MM.1S (cell line): Measurements from ENCODE around the gene CCS.

Experiments used
- DNase-seq: peaks from one replicate; pipeline ENCODE4 v3.0.0-alpha.2; 2015
- H2AFZ ChIP-seq: fragments of 300-600 bp; sonication (generic); 2 replicates; pipeline ENCODE4 v1.6.0; 2016; ENCODE audit warnings: antibody characterized with exemption, low read length
- H3F3A ChIP-seq: fragments of 300-600 bp; sonication (generic); 2 replicates; pipeline ENCODE4 v1.6.1; 2016; ENCODE audit warnings: mild to moderate bottlenecking, antibody characterized with exemption, low read length, moderate library complexity, mixed read lengths; ENCODE audit not compliant: insufficient read depth
- H3K27ac ChIP-seq: fragments of 300-600 bp; sonication (generic); 2 replicates; pipeline ENCODE4 v1.5.1; 2016; ENCODE audit warnings: mild to moderate bottlenecking, low read length
- H3K27me3 ChIP-seq: fragments of 300-600 bp; sonication (generic); replicated peaks from 2 replicates; pipeline ENCODE4 v1.6.0; 2016; ENCODE audit warnings: low read length; ENCODE audit not compliant: insufficient read depth
- H3K36me3 ChIP-seq: fragments of 300-600 bp; sonication (generic); replicated peaks from 2 replicates; pipeline ENCODE4 v1.6.1; 2016; ENCODE audit warnings: mild to moderate bottlenecking, low read length, mixed read lengths; ENCODE audit not compliant: insufficient read depth
- H3K4me1 ChIP-seq: fragments of 300-600 bp; sonication (generic); 2 replicates; pipeline ENCODE4 v1.6.1; 2016; ENCODE audit warnings: low read length, mixed read lengths
- H3K4me2 ChIP-seq: fragments of 300-600 bp; sonication (generic); 2 replicates; pipeline ENCODE4 v1.6.0; 2016; ENCODE audit warnings: low read depth, low read length
- H3K4me3 ChIP-seq: fragments of 300-600 bp; sonication (generic); 2 replicates; pipeline ENCODE4 v1.5.1; 2016; ENCODE audit warnings: low read length, mixed read lengths
- H3K79me2 ChIP-seq: fragments of 300-600 bp; sonication (generic); 2 replicates; pipeline ENCODE4 v1.6.1; 2016; ENCODE audit warnings: mixed run types, low read length, mixed read lengths
- H3K9ac ChIP-seq: fragments of 300-600 bp; sonication (generic); 2 replicates; pipeline ENCODE4 v1.6.1; 2016; ENCODE audit warnings: low read length, mixed read lengths
- H3K9me2 ChIP-seq: fragments of 300-600 bp; sonication (generic); replicated peaks from 2 replicates; pipeline ENCODE4 v1.6.1; 2016; ENCODE audit warnings: mild to moderate bottlenecking, low read length, mixed read lengths; ENCODE audit not compliant: insufficient read depth
- H3K9me3 ChIP-seq: fragments of 300-600 bp; sonication (generic); replicated peaks from 2 replicates; pipeline ENCODE4 v1.6.1; 2016; ENCODE audit warnings: mild to moderate bottlenecking, low read length, mixed read lengths; ENCODE audit not compliant: insufficient read depth
- H4K20me1 ChIP-seq: fragments of 300-600 bp; sonication (generic); 2 replicates; pipeline ENCODE4 v1.6.1; 2016; ENCODE audit warnings: mild to moderate bottlenecking, low read length, moderate library complexity, mixed read lengths; ENCODE audit not compliant: insufficient read depth
- EZH2 ChIP-seq: fragments of 300-600 bp; sonication (generic); optimal IDR thresholded peaks from 2 replicates; pipeline ENCODE3; 2017; ENCODE audit warnings: low read depth, mild to moderate bottlenecking, antibody characterized with exemption, low read length, mixed read lengths
- EZH2phosphoT487 ChIP-seq: fragments of 300-600 bp; sonication (generic); IDR thresholded peaks from 2 replicates; pipeline ENCODE4 v1.6.1; 2018; ENCODE audit warnings: antibody characterized with exemption, low read length
- TF ChIP-seq, protein P1 (sequence below): fragments of 300-600 bp; sonication (generic); IDR thresholded peaks from 2 replicates; pipeline ENCODE4 v1.5.1; 2016; ENCODE audit warnings: antibody characterized with exemption, low read length, mixed read lengths

Gene CCS

DNA sequence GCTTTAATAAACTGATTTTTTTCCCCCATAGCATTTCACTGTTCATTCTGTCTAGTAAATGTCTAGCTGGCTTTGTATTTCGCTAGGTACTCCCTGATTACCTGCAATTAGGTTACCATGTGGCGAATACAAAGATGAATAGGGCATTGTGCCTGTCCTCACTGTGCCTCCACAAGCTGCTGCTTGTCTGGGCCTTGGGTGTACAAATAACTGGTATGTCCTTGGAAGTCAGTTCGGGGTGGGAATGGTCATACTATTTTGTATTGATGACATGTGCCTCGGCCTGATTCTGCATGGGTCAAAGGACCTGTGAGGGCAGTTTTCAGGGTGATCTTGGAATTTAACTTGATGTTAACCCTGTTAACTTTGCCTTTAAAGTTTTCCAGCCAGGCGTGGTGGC lies 56.9 kb downstream of the CCS start:
- Histone ChIP-seq H3K27ac (no peak overlapping the region), H3K36me3 (peaks cover 9% of the 10 kb centered on the region; the same call in 1 of the 2 replicates), H3K9ac (no peak overlapping the region), H3K27me3 (no peaks in the 10 kb centered on the region), H3K4me2 (no peak overlapping the region), H3K9me2 (no peaks in the 10 kb centered on the region), H4K20me1 (peaks cover 15% of the 10 kb centered on the region), H3K9me3 (no peaks in the 10 kb centered on the region), H2AFZ (no peak overlapping the region), H3K4me1 (no peaks in the 10 kb centered on the region), H3K79me2 (peaks cover 89% of the 10 kb centered on the region), H3K4me3 (no peak overlapping the region), H3F3A (peaks cover 3% of the 10 kb centered on the region; the same call in 1 of the 2 replicates)
- TF ChIP-seq, protein P1, sequence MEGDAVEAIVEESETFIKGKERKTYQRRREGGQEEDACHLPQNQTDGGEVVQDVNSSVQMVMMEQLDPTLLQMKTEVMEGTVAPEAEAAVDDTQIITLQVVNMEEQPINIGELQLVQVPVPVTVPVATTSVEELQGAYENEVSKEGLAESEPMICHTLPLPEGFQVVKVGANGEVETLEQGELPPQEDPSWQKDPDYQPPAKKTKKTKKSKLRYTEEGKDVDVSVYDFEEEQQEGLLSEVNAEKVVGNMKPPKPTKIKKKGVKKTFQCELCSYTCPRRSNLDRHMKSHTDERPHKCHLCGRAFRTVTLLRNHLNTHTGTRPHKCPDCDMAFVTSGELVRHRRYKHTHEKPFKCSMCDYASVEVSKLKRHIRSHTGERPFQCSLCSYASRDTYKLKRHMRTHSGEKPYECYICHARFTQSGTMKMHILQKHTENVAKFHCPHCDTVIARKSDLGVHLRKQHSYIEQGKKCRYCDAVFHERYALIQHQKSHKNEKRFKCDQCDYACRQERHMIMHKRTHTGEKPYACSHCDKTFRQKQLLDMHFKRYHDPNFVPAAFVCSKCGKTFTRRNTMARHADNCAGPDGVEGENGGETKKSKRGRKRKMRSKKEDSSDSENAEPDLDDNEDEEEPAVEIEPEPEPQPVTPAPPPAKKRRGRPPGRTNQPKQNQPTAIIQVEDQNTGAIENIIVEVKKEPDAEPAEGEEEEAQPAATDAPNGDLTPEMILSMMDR, result no peak
- TF ChIP-seq EZH2, result no peak
- TF ChIP-seq EZH2phosphoT487, result no peak
- no peak for DNase-seq

DNA sequence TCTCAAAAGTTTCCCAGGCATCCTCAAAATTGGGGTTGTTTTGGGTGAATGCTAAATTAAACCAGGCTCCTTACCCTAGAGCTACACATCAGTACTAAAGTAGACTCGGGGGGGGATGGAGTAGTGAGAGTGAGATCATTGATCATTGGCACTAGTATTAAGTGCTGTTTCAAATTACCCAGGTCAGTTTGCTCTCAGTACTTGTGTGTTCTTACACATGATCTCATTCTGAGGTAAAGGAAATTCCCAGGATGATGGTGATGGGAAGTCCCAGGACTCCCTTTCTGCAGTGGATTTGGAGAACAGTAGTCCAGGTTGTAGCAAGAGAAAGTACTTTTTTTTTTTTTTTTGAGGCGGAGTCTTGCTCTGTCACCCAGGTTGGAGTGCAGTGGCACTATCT lies 58.0 kb downstream of the CCS start:
- Histone ChIP-seq H3K36me3 (peaks cover 4% of the 10 kb centered on the region; the same call in 1 of the 2 replicates), H3K27me3 (no peaks in the 10 kb centered on the region), H4K20me1 (0 out of 2 replicates have a peak, but pooled peaks cover 4% of the 10 kb centered on the region), H3K4me2 (no peak overlapping the region), H3K27ac (no peak overlapping the region), H2AFZ (no peak overlapping the region), H3K9me2 (no peaks in the 10 kb centered on the region), H3K79me2 (peaks cover 86% of the 10 kb centered on the region), H3F3A (peaks cover 3% of the 10 kb centered on the region; the same call in 1 of the 2 replicates), H3K4me3 (no peak overlapping the region), H3K4me1 (no peaks in the 10 kb centered on the region), H3K9ac (no peak overlapping the region), H3K9me3 (no peaks in the 10 kb centered on the region)
- no peak for DNase-seq
- TF ChIP-seq, protein P1, result no peak
- no peak for TF ChIP-seq EZH2
- no peak for TF ChIP-seq EZH2phosphoT487

DNA sequence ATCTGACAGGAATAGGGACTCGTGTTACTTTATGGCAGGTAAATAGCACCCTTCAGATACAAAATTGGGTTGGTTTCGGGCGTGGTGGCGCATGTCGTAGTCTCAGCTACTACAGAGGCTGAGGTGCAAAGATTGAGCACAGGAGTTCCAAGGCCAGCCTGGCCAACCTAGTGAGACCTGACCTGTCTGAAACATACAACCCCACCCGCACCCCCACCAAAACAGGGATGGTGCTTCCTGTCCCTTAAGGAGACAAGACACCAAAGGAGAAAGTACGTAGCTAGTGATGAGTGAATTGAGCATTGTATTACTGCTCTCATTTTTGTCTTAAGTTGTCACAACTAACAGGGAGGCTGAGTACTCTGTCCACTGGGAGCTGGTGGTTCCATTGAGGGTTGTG lies 59.7 kb downstream of the CCS start:
- Histone ChIP-seq H3K9me3 (no peaks in the 10 kb centered on the region), H3K4me3 (no peak overlapping the region), H3K4me1 (no peaks in the 10 kb centered on the region), H3K36me3 (no peaks in the 10 kb centered on the region; the same call in 1 of the 2 replicates), H2AFZ (no peak overlapping the region), H3K9ac (no peak overlapping the region), H3F3A (peaks cover 3% of the 10 kb centered on the region; the same call in 1 of the 2 replicates), H3K27me3 (no peaks in the 10 kb centered on the region), H3K9me2 (no peaks in the 10 kb centered on the region), H4K20me1 (0 out of 2 replicates have a peak, but pooled peaks cover under 1% of the 10 kb centered on the region), H3K4me2 (no peak overlapping the region), H3K79me2 (peaks cover 82% of the 10 kb centered on the region), H3K27ac (no peak overlapping the region)
- no peak for DNase-seq
- no peak for TF ChIP-seq EZH2phosphoT487
- TF ChIP-seq, protein P1, result no peak
- no peak for TF ChIP-seq EZH2
